Nephron (organoid): Measurements from ENCODE around the gene HECTD2.

ENCODE experiments used
- H3K27ac Mint-ChIP-seq, 3 experiments: 2 replicates each; pipeline ENCODE4 v1.8.0; 2020; ENCODE audit warnings: mixed read lengths in 3 of 3, mild to moderate bottlenecking in 2 of 3, moderate library complexity in 1 of 3
- H3K27me3 Mint-ChIP-seq: 2 replicates; pipeline ENCODE4 v1.8.0; 2021; ENCODE audit warnings: low read depth, mild to moderate bottlenecking, moderate library complexity, mixed read lengths
- H3K36me3 Mint-ChIP-seq: 2 replicates; pipeline ENCODE4 v1.8.0; 2020; ENCODE audit warnings: low read depth, mixed read lengths
- H3K4me1 Mint-ChIP-seq: 2 replicates; pipeline ENCODE4 v1.8.0; 2020; ENCODE audit warnings: mixed read lengths
- H3K4me3 Mint-ChIP-seq, 3 experiments: 2 replicates each; pipeline ENCODE4 v1.8.0; 2020; ENCODE audit warnings: mild to moderate bottlenecking in 3 of 3, mixed read lengths in 3 of 3, moderate library complexity in 2 of 3
- H3K9me3 Mint-ChIP-seq: 2 replicates; pipeline ENCODE4 v1.8.0; 2020; ENCODE audit warnings: mixed read lengths
- TF ChIP-seq, protein P1 (sequence below), 3 experiments: fragments of 200-600 bp; sonication (generic); IDR thresholded peaks; one replicate each; pipeline ENCODE4 v1.5.0; 2021; ENCODE audit warnings: antibody characterized with exemption in 3 of 3; ENCODE audit not compliant: unreplicated experiment in 3 of 3

Gene HECTD2

DNA sequence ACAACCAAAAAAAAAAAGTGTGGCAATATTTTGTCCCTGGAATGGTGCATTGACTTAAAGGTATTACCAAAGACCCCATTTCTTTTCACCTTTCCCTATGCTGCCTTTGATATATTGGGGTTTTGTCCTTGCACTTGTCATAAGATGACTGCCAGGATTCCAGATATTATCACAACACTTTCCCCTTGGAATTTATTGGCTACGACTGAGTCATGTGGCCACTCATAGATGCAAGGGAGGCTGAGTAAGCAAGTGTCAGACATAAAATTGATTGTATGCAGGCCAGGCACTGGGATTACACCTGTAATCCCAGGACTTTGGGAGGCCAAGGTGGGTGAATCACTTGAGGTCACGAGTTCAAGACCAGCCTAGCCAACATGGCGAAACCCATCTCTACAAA lies 139.1 kb downstream of the HECTD2 start:
- no peaks in the 10 kb centered on the region for H3K36me3 Mint-ChIP-seq
- H3K27ac Mint-ChIP-seq = no peak overlapping the region
- peaks cover 15% of the 10 kb centered on the region for H3K4me1 Mint-ChIP-seq
- H3K27me3 Mint-ChIP-seq = no peaks in the 10 kb centered on the region
- no peaks in the 10 kb centered on the region for H3K9me3 Mint-ChIP-seq
- no peak overlapping the region for H3K4me3 Mint-ChIP-seq
- TF ChIP-seq, protein P1, sequence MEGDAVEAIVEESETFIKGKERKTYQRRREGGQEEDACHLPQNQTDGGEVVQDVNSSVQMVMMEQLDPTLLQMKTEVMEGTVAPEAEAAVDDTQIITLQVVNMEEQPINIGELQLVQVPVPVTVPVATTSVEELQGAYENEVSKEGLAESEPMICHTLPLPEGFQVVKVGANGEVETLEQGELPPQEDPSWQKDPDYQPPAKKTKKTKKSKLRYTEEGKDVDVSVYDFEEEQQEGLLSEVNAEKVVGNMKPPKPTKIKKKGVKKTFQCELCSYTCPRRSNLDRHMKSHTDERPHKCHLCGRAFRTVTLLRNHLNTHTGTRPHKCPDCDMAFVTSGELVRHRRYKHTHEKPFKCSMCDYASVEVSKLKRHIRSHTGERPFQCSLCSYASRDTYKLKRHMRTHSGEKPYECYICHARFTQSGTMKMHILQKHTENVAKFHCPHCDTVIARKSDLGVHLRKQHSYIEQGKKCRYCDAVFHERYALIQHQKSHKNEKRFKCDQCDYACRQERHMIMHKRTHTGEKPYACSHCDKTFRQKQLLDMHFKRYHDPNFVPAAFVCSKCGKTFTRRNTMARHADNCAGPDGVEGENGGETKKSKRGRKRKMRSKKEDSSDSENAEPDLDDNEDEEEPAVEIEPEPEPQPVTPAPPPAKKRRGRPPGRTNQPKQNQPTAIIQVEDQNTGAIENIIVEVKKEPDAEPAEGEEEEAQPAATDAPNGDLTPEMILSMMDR (IDR thresholded peaks at IDR 0.05; ENCODE audit: unreplicated experiment in 3 of 3) = no peak

DNA sequence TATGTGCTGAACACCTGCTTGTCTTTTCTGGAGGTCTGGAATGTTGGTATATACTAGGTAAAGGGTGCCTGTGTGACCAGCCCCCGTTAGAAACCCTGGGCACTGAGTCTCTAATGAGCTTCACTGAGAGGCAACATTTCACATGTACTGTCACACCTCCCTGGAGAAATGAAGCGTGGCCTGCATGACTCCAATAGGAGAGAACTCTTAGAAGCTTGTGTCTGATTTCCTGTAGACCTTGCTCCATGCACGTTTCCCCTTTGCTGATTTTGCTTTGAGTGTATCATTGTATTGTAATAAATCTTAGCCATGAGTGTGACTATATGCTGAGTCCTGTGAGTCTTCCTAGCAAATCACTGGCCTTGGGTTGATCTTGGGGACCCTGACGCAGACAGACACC lies 139.9 kb downstream of the HECTD2 start:
- H3K27me3 Mint-ChIP-seq = no peaks in the 10 kb centered on the region
- no peaks in the 10 kb centered on the region for H3K36me3 Mint-ChIP-seq
- H3K9me3 Mint-ChIP-seq = no peaks in the 10 kb centered on the region
- TF ChIP-seq, protein P1 (IDR thresholded peaks at IDR 0.05; ENCODE audit: unreplicated experiment in 3 of 3) = no peak
- H3K27ac Mint-ChIP-seq = no peak overlapping the region
- no peak overlapping the region for H3K4me3 Mint-ChIP-seq
- H3K4me1 Mint-ChIP-seq = peaks cover 14% of the 10 kb centered on the region

DNA sequence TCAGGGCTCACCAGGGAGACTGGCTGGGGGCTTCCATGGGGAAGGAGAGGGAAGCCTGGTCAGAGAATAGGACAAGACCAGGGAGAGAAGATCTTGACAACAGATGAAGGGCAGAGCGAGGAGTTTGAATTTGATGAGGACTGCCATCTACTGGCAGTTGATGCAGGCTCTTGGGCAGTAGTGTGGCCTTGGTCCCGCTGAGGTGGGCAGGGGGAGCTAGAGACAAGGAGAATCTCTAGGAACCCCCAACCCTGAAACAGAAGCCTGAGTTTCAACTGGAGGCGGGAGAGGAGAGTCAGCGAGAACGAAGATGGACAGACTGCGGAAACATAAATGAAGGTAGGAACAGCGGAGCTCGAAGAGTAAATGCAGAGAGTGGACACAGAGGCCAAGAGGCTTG lies 141.7 kb downstream of the HECTD2 start:
- no peaks in the 10 kb centered on the region for H3K27me3 Mint-ChIP-seq
- H3K4me3 Mint-ChIP-seq = peak overlapping the region in 2 of 3 experiments; percentile 19 to 39
- no peaks in the 10 kb centered on the region for H3K9me3 Mint-ChIP-seq
- TF ChIP-seq, protein P1 (IDR thresholded peaks at IDR 0.05; ENCODE audit: unreplicated experiment in 3 of 3) = peak; percentile 74 to 80 (median 75)
- H3K4me1 Mint-ChIP-seq = peaks cover 32% of the 10 kb centered on the region
- no peaks in the 10 kb centered on the region for H3K36me3 Mint-ChIP-seq
- H3K27ac Mint-ChIP-seq = peak overlapping the region; percentile 11 to 91 (median 86)

DNA sequence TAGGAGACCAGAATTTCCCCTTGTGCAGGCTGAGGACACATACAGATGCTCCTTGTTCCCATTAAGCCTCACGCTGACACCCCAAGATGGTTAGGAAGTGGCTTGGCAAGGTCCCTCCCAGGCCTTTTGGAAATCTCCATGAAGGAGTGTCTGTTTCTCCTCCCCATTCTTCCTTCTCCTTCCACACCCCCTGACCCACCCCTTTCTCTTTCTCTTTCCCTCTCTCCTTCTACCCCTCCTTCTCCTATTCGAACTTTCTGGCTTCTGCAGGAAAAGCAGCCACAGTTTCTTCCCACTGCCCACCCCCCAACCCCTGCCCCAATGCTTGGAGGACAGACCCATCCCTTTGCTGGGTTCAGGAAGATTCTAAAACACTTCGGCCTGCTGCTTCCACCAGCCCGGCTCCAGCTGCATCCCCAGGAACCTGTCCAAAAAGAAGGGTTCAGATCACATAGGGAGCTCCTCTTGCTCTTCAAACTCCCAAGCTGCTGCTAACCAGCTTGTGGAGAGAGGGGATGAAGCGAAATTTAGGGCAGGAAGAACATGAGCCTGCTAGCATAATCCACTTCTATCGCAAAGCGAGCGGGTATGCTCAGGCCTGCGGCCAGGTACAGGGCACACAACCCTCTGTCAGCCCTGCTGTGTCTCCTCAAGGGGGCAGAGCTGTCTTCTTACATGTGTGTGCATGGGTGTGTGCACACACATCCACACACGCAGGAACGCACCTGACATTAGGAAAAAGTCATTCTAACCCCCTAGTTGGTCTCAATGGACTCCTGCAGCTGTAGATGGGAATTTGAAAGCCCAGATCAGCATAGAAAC lies 142.3 kb downstream of the HECTD2 start:
- no peaks in the 10 kb centered on the region for H3K9me3 Mint-ChIP-seq
- peak overlapping the region; percentile 11 to 91 (median 86) for H3K27ac Mint-ChIP-seq
- no peak overlapping the region for H3K4me3 Mint-ChIP-seq
- H3K36me3 Mint-ChIP-seq = no peaks in the 10 kb centered on the region
- H3K27me3 Mint-ChIP-seq = no peaks in the 10 kb centered on the region
- H3K4me1 Mint-ChIP-seq = peaks cover 39% of the 10 kb centered on the region
- TF ChIP-seq, protein P1 (IDR thresholded peaks at IDR 0.05; ENCODE audit: unreplicated experiment in 3 of 3) = peak; percentile 23 to 40 (median 25)

DNA sequence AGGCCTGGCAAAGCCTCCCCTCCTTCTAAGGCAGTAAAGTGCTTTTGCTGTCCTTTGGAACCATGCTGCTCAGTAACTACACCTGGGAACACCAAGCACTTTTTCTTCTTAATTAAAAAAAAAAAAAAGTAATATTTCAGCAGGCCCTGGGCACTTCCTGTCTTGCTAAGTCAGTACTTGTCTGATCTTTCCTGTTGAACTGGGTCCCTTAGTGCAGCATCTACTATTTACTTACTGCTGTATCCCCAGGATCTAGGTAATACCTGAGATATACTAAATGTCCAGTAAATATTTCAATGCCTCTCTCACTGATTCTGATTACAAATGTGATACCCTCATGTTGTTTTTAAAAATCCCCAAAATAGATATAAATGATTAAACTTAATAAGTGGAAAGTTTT lies 145.3 kb downstream of the HECTD2 start:
- Mint-ChIP-seq H3K4me1 (peaks cover 60% of the 10 kb centered on the region), H3K36me3 (no peaks in the 10 kb centered on the region), H3K27ac (peak overlapping the region; percentile 66 to 86 (median 68)), H3K4me3 (no peak overlapping the region), H3K9me3 (no peaks in the 10 kb centered on the region), H3K27me3 (no peaks in the 10 kb centered on the region)
- TF ChIP-seq, protein P1 (IDR thresholded peaks at IDR 0.05; ENCODE audit: unreplicated experiment in 3 of 3) = no peak
